Measurements from ENCODE around the gene PIP5K1C.

DNA sequence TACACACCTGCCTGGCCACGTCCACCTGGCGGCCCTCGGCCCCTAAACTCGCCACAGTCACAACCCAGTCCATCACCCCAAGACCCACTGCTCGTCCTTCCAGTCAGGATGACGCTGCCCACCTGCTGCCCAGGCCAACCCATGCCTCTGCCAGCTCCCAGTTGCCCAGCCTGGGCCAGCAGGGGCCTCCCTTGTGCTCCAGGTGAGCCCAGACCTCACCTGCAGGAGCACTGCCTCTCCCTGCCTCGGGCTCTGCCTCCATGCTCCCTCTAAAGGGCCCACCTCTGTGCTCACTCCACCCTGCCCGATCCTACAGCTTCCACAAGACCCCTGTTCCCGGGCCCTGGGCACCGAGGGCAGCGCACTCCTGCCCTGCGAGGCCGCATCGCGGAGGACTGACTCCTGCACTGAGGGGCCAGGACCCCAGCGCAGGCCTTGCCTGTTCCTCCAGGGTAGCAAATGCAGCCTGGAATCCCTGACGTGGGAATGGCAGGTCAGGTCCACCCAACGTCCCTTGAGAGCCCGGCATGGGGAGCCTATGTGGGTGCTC, 65.7 kb downstream of the PIP5K1C start:
- TF ChIP-seq POLR2AphosphoS5 (IDR thresholded peaks at IDR 0.05): peak in 1 of 3 donors; percentile 16
- TF ChIP-seq, protein P1, sequence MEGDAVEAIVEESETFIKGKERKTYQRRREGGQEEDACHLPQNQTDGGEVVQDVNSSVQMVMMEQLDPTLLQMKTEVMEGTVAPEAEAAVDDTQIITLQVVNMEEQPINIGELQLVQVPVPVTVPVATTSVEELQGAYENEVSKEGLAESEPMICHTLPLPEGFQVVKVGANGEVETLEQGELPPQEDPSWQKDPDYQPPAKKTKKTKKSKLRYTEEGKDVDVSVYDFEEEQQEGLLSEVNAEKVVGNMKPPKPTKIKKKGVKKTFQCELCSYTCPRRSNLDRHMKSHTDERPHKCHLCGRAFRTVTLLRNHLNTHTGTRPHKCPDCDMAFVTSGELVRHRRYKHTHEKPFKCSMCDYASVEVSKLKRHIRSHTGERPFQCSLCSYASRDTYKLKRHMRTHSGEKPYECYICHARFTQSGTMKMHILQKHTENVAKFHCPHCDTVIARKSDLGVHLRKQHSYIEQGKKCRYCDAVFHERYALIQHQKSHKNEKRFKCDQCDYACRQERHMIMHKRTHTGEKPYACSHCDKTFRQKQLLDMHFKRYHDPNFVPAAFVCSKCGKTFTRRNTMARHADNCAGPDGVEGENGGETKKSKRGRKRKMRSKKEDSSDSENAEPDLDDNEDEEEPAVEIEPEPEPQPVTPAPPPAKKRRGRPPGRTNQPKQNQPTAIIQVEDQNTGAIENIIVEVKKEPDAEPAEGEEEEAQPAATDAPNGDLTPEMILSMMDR (IDR thresholded peaks at IDR 0.05 in 8 of 11, conservative IDR thresholded peaks at IDR 0.05 in 3 of 11): no peak
